Astrocyte (in vitro differentiated cells and primary cell): ENCODE data around the gene DNAL1.

ENCODE experiments used
- EZH2 ChIP-seq: IDR thresholded peaks from 2 replicates; pipeline ENCODE4 v1.6.1; 2012; ENCODE audit warnings: mild to moderate bottlenecking, low read length, inconsistent platforms; ENCODE audit not compliant: insufficient read depth
- TF ChIP-seq, protein P1 (sequence below): IDR thresholded peaks from 2 replicates; pipeline ENCODE4 v1.5.1; 2011; ENCODE audit warnings: low read depth, mild to moderate bottlenecking, inconsistent platforms, low read length, moderate library complexity; ENCODE audit not compliant: insufficient read depth

DNA sequence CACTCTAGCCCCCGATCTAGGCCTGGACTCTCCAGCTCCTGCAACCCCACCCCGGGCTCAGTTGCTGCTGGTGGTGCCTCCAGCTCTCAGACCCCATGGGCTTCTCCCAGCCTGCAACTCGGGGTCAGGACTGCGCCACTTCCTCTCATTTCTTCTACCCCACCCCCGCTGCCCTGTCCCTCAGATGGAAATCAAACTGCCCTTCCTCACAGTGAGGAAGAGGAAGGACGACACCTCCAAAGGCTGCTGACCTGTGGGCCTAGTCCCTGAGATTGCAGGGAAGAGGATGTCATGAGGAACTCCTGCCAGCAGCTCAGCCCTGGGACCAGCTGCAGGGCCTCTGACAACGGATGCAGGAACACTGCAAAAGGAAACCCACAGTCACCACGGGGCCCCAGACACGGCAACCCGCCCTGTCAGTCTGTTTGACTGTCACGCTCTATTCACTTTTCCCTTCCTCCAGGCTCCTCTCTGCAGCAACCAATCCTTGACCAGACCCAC, 98.7 kb downstream of the DNAL1 start:
- TF ChIP-seq, protein P1, sequence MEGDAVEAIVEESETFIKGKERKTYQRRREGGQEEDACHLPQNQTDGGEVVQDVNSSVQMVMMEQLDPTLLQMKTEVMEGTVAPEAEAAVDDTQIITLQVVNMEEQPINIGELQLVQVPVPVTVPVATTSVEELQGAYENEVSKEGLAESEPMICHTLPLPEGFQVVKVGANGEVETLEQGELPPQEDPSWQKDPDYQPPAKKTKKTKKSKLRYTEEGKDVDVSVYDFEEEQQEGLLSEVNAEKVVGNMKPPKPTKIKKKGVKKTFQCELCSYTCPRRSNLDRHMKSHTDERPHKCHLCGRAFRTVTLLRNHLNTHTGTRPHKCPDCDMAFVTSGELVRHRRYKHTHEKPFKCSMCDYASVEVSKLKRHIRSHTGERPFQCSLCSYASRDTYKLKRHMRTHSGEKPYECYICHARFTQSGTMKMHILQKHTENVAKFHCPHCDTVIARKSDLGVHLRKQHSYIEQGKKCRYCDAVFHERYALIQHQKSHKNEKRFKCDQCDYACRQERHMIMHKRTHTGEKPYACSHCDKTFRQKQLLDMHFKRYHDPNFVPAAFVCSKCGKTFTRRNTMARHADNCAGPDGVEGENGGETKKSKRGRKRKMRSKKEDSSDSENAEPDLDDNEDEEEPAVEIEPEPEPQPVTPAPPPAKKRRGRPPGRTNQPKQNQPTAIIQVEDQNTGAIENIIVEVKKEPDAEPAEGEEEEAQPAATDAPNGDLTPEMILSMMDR: no peak
- TF ChIP-seq EZH2: no peak
